ENCODE measurements around the gene F7.

F7 gene

DNA sequence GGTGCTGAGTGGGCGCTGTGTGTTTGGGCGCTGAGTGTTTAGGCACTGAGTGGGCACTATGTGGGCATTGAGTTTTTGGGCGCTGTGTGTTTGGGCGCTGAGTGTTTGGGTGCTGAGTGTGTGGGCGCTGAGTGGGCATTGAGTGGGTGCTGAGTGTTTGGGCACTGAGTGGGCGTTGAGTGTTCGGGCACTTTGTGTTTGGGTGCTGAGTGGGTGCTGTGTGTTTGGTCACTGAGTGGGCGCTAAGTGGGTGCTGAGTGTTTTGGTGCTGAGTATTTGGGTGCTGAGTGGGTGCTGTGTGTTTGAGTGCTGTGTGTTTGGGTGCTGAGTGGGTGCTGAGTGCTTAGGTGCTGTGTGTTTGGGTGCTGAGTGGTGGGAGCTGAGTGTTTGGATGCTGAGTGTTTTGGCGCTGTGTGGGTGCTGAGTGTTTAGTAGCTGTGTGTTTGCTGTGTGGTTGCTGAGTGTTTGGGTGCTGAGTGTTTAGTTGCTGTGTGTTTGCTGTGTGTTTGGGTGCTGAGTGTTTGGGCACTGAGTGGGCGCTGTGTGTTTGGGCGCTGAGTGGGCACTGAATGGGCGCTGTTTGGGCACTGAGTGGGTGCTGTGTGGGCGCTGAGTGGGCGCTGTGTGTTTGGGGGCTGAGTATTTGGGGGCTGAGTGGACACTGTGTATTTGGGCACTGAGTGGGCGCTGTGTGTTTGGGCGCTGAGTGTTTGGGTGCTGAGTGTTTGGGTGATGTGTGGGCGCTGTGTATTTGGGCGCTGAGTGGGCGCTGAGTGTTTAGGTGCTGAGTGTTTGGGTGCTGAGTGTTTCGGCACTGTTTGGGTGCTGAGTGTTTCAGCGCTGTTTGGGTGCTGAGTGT lies 47.2 kb upstream of the F7 start (continued):
- TF ChIP-seq BCL11A (tag by site-specific recombination; IDR thresholded peaks at IDR 0.05; ENCODE audit: low read depth) = no peak
- no peak for TF ChIP-seq ZEB2 (tag by site-specific recombination; IDR thresholded peaks at IDR 0.05)
- TF ChIP-seq, protein P1, sequence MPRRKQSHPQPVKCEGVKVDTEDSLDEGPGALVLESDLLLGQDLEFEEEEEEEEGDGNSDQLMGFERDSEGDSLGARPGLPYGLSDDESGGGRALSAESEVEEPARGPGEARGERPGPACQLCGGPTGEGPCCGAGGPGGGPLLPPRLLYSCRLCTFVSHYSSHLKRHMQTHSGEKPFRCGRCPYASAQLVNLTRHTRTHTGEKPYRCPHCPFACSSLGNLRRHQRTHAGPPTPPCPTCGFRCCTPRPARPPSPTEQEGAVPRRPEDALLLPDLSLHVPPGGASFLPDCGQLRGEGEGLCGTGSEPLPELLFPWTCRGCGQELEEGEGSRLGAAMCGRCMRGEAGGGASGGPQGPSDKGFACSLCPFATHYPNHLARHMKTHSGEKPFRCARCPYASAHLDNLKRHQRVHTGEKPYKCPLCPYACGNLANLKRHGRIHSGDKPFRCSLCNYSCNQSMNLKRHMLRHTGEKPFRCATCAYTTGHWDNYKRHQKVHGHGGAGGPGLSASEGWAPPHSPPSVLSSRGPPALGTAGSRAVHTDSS (tag by site-specific recombination; IDR thresholded peaks at IDR 0.05) = no peak
- no peak for TF ChIP-seq GLIS2 (tag by site-specific recombination; IDR thresholded peaks at IDR 0.05)
- TF ChIP-seq, protein P2, sequence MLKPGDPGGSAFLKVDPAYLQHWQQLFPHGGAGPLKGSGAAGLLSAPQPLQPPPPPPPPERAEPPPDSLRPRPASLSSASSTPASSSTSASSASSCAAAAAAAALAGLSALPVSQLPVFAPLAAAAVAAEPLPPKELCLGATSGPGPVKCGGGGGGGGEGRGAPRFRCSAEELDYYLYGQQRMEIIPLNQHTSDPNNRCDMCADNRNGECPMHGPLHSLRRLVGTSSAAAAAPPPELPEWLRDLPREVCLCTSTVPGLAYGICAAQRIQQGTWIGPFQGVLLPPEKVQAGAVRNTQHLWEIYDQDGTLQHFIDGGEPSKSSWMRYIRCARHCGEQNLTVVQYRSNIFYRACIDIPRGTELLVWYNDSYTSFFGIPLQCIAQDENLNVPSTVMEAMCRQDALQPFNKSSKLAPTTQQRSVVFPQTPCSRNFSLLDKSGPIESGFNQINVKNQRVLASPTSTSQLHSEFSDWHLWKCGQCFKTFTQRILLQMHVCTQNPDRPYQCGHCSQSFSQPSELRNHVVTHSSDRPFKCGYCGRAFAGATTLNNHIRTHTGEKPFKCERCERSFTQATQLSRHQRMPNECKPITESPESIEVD (tag by site-specific recombination; IDR thresholded peaks at IDR 0.05) = no peak
- TF ChIP-seq, protein P3, sequence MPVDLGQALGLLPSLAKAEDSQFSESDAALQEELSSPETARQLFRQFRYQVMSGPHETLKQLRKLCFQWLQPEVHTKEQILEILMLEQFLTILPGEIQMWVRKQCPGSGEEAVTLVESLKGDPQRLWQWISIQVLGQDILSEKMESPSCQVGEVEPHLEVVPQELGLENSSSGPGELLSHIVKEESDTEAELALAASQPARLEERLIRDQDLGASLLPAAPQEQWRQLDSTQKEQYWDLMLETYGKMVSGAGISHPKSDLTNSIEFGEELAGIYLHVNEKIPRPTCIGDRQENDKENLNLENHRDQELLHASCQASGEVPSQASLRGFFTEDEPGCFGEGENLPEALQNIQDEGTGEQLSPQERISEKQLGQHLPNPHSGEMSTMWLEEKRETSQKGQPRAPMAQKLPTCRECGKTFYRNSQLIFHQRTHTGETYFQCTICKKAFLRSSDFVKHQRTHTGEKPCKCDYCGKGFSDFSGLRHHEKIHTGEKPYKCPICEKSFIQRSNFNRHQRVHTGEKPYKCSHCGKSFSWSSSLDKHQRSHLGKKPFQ (tag by site-specific recombination; IDR thresholded peaks at IDR 0.05) = no peak
- peak; percentile 86 for TF ChIP-seq ZFHX2 (tag by site-specific recombination; conservative IDR thresholded peaks at IDR 0.05)
- TF ChIP-seq ZNF157 (tag by site-specific recombination; IDR thresholded peaks at IDR 0.05) = no peak
- 0 out of 2 replicates have a peak, but pooled peaks have one; percentile 22 for TF ChIP-seq ZBTB8A (tag by site-specific recombination; IDR thresholded peaks at IDR 0.05)
- no peak for TF ChIP-seq PRDM1 (tag by site-specific recombination; IDR thresholded peaks at IDR 0.05)
- TF ChIP-seq, protein P4, sequence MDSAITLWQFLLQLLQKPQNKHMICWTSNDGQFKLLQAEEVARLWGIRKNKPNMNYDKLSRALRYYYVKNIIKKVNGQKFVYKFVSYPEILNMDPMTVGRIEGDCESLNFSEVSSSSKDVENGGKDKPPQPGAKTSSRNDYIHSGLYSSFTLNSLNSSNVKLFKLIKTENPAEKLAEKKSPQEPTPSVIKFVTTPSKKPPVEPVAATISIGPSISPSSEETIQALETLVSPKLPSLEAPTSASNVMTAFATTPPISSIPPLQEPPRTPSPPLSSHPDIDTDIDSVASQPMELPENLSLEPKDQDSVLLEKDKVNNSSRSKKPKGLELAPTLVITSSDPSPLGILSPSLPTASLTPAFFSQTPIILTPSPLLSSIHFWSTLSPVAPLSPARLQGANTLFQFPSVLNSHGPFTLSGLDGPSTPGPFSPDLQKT (IDR thresholded peaks at IDR 0.05; ENCODE audit: borderline replicate concordance, low read depth, low read length) = no peak
- TF ChIP-seq TCF7L2 (IDR thresholded peaks at IDR 0.05; ENCODE audit: borderline replicate concordance, low read depth, low read length) = no peak
- TF ChIP-seq ZNF423 (tag by site-specific recombination; IDR thresholded peaks at IDR 0.05) = peak; percentile 86; the same call in 1 of the 2 replicates
- TF ChIP-seq, protein P5, sequence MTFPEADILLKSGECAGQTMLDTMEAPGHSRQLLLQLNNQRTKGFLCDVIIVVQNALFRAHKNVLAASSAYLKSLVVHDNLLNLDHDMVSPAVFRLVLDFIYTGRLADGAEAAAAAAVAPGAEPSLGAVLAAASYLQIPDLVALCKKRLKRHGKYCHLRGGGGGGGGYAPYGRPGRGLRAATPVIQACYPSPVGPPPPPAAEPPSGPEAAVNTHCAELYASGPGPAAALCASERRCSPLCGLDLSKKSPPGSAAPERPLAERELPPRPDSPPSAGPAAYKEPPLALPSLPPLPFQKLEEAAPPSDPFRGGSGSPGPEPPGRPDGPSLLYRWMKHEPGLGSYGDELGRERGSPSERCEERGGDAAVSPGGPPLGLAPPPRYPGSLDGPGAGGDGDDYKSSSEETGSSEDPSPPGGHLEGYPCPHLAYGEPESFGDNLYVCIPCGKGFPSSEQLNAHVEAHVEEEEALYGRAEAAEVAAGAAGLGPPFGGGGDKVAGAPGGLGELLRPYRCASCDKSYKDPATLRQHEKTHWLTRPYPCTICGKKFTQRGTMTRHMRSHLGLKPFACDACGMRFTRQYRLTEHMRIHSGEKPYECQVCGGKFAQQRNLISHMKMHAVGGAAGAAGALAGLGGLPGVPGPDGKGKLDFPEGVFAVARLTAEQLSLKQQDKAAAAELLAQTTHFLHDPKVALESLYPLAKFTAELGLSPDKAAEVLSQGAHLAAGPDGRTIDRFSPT (tag by site-specific recombination; IDR thresholded peaks at IDR 0.05) = peak; percentile 74; the same call in 1 of the 2 replicates
- no peak for TF ChIP-seq HOXD13 (CRISPR knock-in tag; IDR thresholded peaks at IDR 0.05; ENCODE audit: borderline replicate concordance)
- TF ChIP-seq ZBTB48 (tag by site-specific recombination; IDR thresholded peaks at IDR 0.05) = no peak
- TF ChIP-seq, protein P6, sequence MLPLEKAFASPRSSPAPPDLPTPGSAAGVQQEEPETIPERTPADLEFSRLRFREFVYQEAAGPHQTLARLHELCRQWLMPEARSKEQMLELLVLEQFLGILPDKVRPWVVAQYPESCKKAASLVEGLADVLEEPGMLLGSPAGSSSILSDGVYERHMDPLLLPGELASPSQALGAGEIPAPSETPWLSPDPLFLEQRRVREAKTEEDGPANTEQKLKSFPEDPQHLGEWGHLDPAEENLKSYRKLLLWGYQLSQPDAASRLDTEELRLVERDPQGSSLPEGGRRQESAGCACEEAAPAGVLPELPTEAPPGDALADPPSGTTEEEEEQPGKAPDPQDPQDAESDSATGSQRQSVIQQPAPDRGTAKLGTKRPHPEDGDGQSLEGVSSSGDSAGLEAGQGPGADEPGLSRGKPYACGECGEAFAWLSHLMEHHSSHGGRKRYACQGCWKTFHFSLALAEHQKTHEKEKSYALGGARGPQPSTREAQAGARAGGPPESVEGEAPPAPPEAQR (tag by site-specific recombination; IDR thresholded peaks at IDR 0.05) = no peak
- TF ChIP-seq, protein P7, sequence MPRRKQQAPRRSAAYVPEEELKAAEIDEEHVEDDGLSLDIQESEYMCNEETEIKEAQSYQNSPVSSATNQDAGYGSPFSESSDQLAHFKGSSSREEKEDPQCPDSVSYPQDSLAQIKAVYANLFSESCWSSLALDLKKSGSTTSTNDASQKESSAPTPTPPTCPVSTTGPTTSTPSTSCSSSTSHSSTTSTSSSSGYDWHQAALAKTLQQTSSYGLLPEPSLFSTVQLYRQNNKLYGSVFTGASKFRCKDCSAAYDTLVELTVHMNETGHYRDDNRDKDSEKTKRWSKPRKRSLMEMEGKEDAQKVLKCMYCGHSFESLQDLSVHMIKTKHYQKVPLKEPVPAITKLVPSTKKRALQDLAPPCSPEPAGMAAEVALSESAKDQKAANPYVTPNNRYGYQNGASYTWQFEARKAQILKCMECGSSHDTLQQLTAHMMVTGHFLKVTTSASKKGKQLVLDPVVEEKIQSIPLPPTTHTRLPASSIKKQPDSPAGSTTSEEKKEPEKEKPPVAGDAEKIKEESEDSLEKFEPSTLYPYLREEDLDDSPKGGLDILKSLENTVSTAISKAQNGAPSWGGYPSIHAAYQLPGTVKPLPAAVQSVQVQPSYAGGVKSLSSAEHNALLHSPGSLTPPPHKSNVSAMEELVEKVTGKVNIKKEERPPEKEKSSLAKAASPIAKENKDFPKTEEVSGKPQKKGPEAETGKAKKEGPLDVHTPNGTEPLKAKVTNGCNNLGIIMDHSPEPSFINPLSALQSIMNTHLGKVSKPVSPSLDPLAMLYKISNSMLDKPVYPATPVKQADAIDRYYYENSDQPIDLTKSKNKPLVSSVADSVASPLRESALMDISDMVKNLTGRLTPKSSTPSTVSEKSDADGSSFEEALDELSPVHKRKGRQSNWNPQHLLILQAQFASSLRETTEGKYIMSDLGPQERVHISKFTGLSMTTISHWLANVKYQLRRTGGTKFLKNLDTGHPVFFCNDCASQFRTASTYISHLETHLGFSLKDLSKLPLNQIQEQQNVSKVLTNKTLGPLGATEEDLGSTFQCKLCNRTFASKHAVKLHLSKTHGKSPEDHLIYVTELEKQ (tag by site-specific recombination; IDR thresholded peaks at IDR 0.05; ENCODE audit: borderline replicate concordance) = no peak
- no peak for TF ChIP-seq ZNF23 (tag by site-specific recombination; IDR thresholded peaks at IDR 0.05; ENCODE audit: borderline replicate concordance)

All from HEK293 (cell line).